Vagina (tissue), 2 donors: ENCODE measurements around the gene SHLD1. TPM values are rescaled to one million over a fixed set of nuclear protein-coding genes. Genes with fewer than 3 reads are reported as not detected.
"Not testable (repeated sequence)": the region's sequence is repeated elsewhere in the genome, so short reads cannot be mapped to it uniquely, and the experiment has no call there.

Experiments
- DNase-seq, 2 donors: peaks; one replicate each; pipeline ENCODE4 v3.0.0-alpha.2; 2017; ENCODE audit errors: extremely low spot score in 2 of 2
- H3K27ac ChIP-seq: fragments of 200-600 bp; sonication (generic); one replicate; pipeline ENCODE4 v1.5.1; 2019
- H3K27me3 ChIP-seq: fragments of 200-600 bp; sonication (generic); one replicate; pipeline ENCODE4 v1.5.1; 2019
- H3K36me3 ChIP-seq, 2 donors: fragments of 200-600 bp; sonication (generic); one replicate each; pipeline ENCODE4 v1.5.1; 2017 to 2019
- H3K4me1 ChIP-seq: fragments of 200-600 bp; sonication (generic); one replicate; pipeline ENCODE4 v1.5.1; 2019
- H3K4me3 ChIP-seq, 2 donors: fragments of 200-600 bp; sonication (generic); 1 replicate in 1 of 2; 2 replicates in 1 of 2; pipeline ENCODE4 v1.5.1; 2016 to 2019
- H3K9me3 ChIP-seq: fragments of 200-600 bp; sonication (generic); one replicate; pipeline ENCODE4 v1.5.1; 2019
- CTCF ChIP-seq, 3 experiments: fragments of 450-650 bp in 2 of 3; fragments of 200-600 bp in 1 of 3; sonication (generic) in 1 of 3; IDR thresholded peaks; one replicate each; pipeline ENCODE4 v1.5.1; 2017 to 2019; ENCODE audit warnings: antibody characterized with exemption in 3 of 3, mild to moderate bottlenecking in 2 of 3, moderate library complexity in 2 of 3
- POLR2A ChIP-seq, 2 donors: fragments of 450-650 bp; IDR thresholded peaks; one replicate each; pipeline ENCODE4 v1.6.1; 2017; ENCODE audit warnings: antibody characterized with exemption in 2 of 2, mild to moderate bottlenecking in 2 of 2, moderate library complexity in 2 of 2
- POLR2AphosphoS5 ChIP-seq, 2 donors: sonication (generic); formaldehyde crosslinking; IDR thresholded peaks; one replicate each; pipeline ENCODE4 v1.9.0; 2017; ENCODE audit warnings: antibody characterized with exemption in 2 of 2, mild to moderate bottlenecking in 2 of 2, low read depth in 1 of 2; ENCODE audit not compliant: insufficient read depth in 1 of 2
- intact Hi-C: fragments of 100-400 bp; cut with DNase I; formaldehyde crosslinking; loops from one replicate; pipeline ENCODE4 v1.15.1; 2023
- total RNA-seq: library from RNA; depleted of rRNA; stranded (reverse); fragments of >200 nt; gene quantifications from one replicate; pipeline ENCODE4 v1.2.3, GENCODE V29; 2016

SHLD1 gene
- total RNA-seq, 1 donor from 2014 or later = 0.98 TPM

GRCh38 chr20:5789827-5790226 is 39.6 kb downstream of the SHLD1 start:
- Histone ChIP-seq H3K27me3 (no peaks in the 10 kb centered on the region), H3K36me3 (no peaks in the 10 kb centered on the region), H3K27ac (no peak overlapping the region), H3K9me3 (no peaks in the 10 kb centered on the region), H3K4me3 (no peak overlapping the region), H3K4me1 (peaks cover 6% of the 10 kb centered on the region)
- intact Hi-C loops = loop anchor here (2.0 to 10.0 kb wide), 2 partner anchors 215 to 261 kb away; no protein-coding TSS in a partner anchor
- no peak for DNase-seq
- TF ChIP-seq CTCF (IDR thresholded peaks at IDR 0.05) = no peak
- TF ChIP-seq POLR2AphosphoS5 (IDR thresholded peaks at IDR 0.05; ENCODE audit: insufficient read depth in 1 of 2, low read depth in 1 of 2) = no peak
- TF ChIP-seq POLR2A (IDR thresholded peaks at IDR 0.05) = no peak

GRCh38 chr20:5793916-5794315 is 43.7 kb downstream of the SHLD1 start:
- TF ChIP-seq POLR2AphosphoS5 (IDR thresholded peaks at IDR 0.05; ENCODE audit: insufficient read depth in 1 of 2, low read depth in 1 of 2) = no peak
- intact Hi-C loops = no loop called here
- Histone ChIP-seq H3K27me3 (no peaks in the 10 kb centered on the region), H3K4me3 (no peak overlapping the region), H3K27ac (no peak overlapping the region), H3K4me1 (no peaks in the 10 kb centered on the region), H3K9me3 (no peaks in the 10 kb centered on the region), H3K36me3 (no peaks in the 10 kb centered on the region)
- no peak for DNase-seq

GRCh38 chr20:5796331-5797040 is 46.3 kb downstream of the SHLD1 start:
- no peak for TF ChIP-seq POLR2A (IDR thresholded peaks at IDR 0.05)
- no peak for TF ChIP-seq CTCF (IDR thresholded peaks at IDR 0.05)
- no peak for TF ChIP-seq POLR2AphosphoS5 (IDR thresholded peaks at IDR 0.05; ENCODE audit: insufficient read depth in 1 of 2, low read depth in 1 of 2)
- no peaks in the 10 kb centered on the region for H3K4me1 ChIP-seq
- DNase-seq = no peak
- no peak overlapping the region for H3K4me3 ChIP-seq
- no peak overlapping the region for H3K27ac ChIP-seq
- H3K27me3 ChIP-seq = no peaks in the 10 kb centered on the region
- intact Hi-C loops = no loop called here
- H3K9me3 ChIP-seq = no peaks in the 10 kb centered on the region
- no peaks in the 10 kb centered on the region for H3K36me3 ChIP-seq

GRCh38 chr20:5797165-5797564 is 47.0 kb downstream of the SHLD1 start:
- H3K36me3 ChIP-seq = no peaks in the 10 kb centered on the region
- DNase-seq = no peak
- intact Hi-C loops = no loop called here
- TF ChIP-seq POLR2AphosphoS5 (IDR thresholded peaks at IDR 0.05; ENCODE audit: insufficient read depth in 1 of 2, low read depth in 1 of 2) = no peak
- no peak for TF ChIP-seq CTCF (IDR thresholded peaks at IDR 0.05)
- TF ChIP-seq POLR2A (IDR thresholded peaks at IDR 0.05) = no peak
- no peaks in the 10 kb centered on the region for H3K27me3 ChIP-seq
- H3K4me1 ChIP-seq = no peaks in the 10 kb centered on the region
- no peak overlapping the region for H3K4me3 ChIP-seq
- H3K27ac ChIP-seq = no peak overlapping the region
- H3K9me3 ChIP-seq = no peaks in the 10 kb centered on the region

GRCh38 chr20:5797843-5798462 is 47.8 kb downstream of the SHLD1 start:
- Histone ChIP-seq H3K27ac (no peak overlapping the region), H3K27me3 (no peaks in the 10 kb centered on the region), H3K9me3 (no peaks in the 10 kb centered on the region), H3K4me3 (no peak overlapping the region), H3K4me1 (no peaks in the 10 kb centered on the region), H3K36me3 (no peaks in the 10 kb centered on the region)
- TF ChIP-seq POLR2AphosphoS5 (IDR thresholded peaks at IDR 0.05; ENCODE audit: insufficient read depth in 1 of 2, low read depth in 1 of 2) (no peak), CTCF (IDR thresholded peaks at IDR 0.05) (no peak), POLR2A (IDR thresholded peaks at IDR 0.05) (no peak)
- DNase-seq = no peak
- intact Hi-C loops = no loop called here

GRCh38 chr20:5803754-5804303 is 53.6 kb downstream of the SHLD1 start:
- H3K9me3 ChIP-seq, H3K27me3 ChIP-seq, H3K36me3 ChIP-seq, intact Hi-C loops, DNase-seq, H3K4me3 ChIP-seq, H3K27ac ChIP-seq, H3K4me1 ChIP-seq: not testable (repeated sequence)
